Cardiac fibroblast (primary cell): ENCODE data around the gene SDK2.
"Not testable (repeated sequence)": the region's sequence is repeated elsewhere in the genome, so short reads cannot be mapped to it uniquely, and the experiment has no call there.

Experiments
- DNase-seq, 2 donors: peaks; one replicate each; pipeline versions ENCODE4 v3.0.0 to v3.0.0-alpha.2; 2010; ENCODE audit warnings: low read depth in 2 of 2
- H3K4me3 ChIP-seq, 2 donors: replicated peaks in 1 of 2; 1 replicate in 1 of 2; 2 replicates in 1 of 2; pipeline ENCODE4 v1.5.1; 2011; ENCODE audit warnings: low read depth in 2 of 2, low read length in 2 of 2, mild to moderate bottlenecking in 2 of 2, moderate library complexity in 1 of 2
- TF ChIP-seq, protein P1 (sequence below): IDR thresholded peaks from one replicate; pipeline ENCODE4 v1.5.1; 2011; ENCODE audit warnings: low read depth, mild to moderate bottlenecking, low read length, inconsistent platforms

SDK2 gene

GRCh38 chr17:73464447-73464846 lies 179.8 kb downstream of the SDK2 start:
- no peak for DNase-seq
- TF ChIP-seq, protein P1, sequence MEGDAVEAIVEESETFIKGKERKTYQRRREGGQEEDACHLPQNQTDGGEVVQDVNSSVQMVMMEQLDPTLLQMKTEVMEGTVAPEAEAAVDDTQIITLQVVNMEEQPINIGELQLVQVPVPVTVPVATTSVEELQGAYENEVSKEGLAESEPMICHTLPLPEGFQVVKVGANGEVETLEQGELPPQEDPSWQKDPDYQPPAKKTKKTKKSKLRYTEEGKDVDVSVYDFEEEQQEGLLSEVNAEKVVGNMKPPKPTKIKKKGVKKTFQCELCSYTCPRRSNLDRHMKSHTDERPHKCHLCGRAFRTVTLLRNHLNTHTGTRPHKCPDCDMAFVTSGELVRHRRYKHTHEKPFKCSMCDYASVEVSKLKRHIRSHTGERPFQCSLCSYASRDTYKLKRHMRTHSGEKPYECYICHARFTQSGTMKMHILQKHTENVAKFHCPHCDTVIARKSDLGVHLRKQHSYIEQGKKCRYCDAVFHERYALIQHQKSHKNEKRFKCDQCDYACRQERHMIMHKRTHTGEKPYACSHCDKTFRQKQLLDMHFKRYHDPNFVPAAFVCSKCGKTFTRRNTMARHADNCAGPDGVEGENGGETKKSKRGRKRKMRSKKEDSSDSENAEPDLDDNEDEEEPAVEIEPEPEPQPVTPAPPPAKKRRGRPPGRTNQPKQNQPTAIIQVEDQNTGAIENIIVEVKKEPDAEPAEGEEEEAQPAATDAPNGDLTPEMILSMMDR: no peak
- H3K4me3 ChIP-seq: no peak overlapping the region

GRCh38 chr17:73463821-73464220 lies 180.4 kb downstream of the SDK2 start:
- DNase-seq: no peak
- TF ChIP-seq, protein P1: no peak

GRCh38 chr17:73462823-73463222 lies 181.4 kb downstream of the SDK2 start:
- H3K4me3 ChIP-seq: no peak overlapping the region
- TF ChIP-seq, protein P1: no peak
- no peak for DNase-seq

More at GRCh38 chr17:73463821-73464220, 180.4 kb downstream of the SDK2 start:
- no peak overlapping the region for H3K4me3 ChIP-seq

DNA sequence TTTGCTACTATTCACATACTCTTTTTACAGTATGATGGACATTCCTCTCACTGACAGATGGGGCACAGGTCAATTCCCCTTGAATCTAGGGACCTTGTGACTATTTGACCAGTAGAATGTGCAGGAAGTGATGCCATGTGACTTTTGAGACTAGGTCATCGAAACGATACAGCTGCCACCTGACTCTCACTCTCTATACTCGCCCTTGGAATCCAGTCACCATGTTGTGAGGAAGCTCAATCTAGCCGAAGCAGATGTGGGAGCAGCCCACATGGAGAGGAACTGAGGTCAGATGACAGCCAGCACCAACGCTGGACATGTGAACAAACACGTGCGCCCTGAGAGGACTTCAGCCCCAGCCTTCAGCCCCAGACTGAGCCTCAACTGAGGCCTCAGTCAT lies 184.3 kb downstream of the SDK2 start:
- no peak overlapping the region for H3K4me3 ChIP-seq
- TF ChIP-seq, protein P1: no peak
- DNase-seq: no peak

- DNase-seq: no peak
- TF ChIP-seq, protein P1: no peak
- no peak overlapping the region for H3K4me3 ChIP-seq
Observed at GRCh38 chr17:73455767-73456166, 188.5 kb downstream of the SDK2 start.

DNA sequence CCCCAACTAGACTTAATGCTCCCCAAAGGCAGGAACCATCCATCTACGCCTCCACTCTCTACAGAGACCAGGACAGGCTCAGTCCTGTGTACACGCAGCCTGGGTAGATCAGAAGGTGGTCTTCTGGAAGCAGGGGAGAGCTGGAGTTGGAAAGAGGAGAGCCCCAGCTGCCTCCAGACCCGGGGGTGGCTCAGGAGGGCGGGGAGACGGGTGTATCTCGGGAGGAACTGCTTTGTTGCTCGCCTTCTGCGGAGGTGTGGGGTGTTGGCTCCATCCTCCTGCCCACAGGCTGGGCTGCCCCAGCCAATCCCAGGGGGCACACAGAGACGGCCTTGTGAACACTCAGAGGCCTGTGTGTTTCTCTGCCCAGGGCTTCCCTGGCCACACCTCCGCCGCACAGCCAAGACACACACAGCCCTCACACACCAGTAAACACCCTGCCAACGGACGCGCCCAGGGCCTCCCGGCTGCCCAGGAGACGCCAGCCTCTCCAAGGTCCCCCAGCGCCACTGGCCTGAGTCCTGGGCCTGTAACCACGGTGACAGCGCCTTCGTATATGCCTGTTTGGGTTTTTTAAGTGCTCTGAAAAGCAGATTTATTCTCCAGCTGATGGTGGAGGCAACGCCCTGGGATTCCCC lies 189.1 kb downstream of the SDK2 start:
- DNase-seq: no peak
- TF ChIP-seq, protein P1: no peak
- H3K4me3 ChIP-seq: no peak overlapping the region

DNA sequence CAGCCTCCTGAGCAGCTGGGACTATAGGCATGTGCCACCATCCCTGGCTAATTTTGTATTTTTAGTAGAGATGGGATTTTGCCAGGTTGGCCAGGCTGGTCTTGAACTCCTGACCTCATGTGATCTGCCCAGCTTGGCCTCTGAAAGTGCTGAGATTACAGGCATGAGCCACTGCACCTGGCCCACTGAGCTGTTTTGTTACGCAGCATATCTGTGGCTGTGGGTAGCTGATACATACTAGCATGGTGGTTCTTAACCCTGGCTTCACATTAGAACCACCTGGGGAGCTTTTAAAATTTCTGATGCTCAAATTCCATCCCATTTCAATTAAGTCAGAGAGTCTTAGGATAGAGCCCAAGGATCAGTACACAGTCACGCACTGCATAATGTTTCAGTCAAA lies 190.8 kb downstream of the SDK2 start:
- not testable (repeated sequence) for H3K4me3 ChIP-seq, DNase-seq
